ENCODE data around the gene CACNA1D.

Gene CACNA1D

DNA sequence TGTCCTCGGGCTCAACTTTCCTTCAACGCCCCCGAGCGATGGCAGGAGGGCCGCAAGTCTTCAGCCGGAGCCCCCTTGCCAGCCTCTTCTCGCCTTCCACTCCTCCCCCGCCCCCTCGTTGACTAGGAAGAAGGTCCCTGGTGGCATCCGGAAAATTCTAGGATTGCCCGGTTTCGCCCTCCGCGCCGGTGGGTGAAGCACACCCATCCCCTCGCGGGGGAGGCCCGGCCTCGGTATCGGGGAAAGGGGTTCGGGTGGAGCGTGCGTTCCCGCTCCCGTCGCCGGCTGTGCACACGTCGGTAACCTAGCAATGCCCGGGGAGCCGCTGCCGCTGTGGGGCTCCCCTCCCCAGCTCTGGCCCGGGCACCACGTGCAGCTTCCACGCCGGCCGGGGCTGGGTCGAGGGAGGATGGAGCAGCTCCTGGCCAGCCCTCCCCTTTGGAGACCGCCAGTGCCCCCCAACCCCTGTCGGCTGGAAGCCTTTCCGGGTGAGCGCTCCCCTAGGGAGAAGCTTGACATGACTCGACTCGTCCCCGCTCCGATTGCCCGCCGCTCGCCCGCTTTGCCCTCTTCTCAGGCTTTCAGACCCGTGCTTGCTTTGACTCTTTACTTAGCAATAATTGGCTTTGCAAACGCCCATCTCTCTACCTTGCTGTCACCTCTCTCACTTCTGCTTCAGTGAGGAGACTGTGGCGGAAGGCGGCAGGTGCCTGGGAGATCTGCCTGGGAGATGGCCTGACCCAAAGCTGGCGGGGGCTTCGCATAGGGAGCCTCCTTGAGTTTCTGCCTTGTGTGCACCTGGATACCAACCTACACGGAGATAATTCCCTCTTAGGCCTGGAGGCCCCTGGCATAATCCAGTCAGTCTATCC is 1.3 kb downstream of the CACNA1D start:
- DNase-seq: no peak

DNA sequence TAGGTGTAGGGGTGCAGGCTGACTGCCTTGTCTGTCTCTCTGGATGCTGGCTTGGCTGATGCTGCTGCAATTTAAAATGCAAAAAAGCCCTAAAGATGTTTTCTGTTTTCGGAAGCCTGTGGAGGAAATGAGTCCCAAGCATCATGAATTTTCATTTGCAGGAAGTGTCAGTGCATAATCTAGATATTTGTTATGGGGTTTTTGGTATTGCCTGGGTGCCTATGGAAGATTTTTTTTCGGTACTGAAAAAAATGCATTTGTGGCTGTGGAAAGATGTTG is 1.9 kb downstream of the CACNA1D start:
- DNase-seq: no peak

DNA sequence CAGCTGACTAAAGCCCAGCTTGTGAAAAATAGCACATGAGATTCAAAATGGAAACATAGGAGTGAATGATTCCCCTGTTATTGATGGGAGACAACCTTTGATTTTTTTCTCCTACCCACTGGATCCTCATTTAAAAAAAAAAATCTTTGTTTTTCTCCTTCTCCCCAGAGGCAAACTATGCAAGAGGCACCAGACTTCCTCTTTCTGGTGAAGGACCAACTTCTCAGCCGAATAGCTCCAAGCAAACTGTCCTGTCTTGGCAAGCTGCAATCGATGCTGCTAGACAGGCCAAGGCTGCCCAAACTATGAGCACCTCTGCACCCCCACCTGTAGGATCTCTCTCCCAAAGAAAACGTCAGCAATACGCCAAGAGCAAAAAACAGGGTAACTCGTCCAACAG is 2.6 kb downstream of the CACNA1D start:
- no peak for DNase-seq

DNA sequence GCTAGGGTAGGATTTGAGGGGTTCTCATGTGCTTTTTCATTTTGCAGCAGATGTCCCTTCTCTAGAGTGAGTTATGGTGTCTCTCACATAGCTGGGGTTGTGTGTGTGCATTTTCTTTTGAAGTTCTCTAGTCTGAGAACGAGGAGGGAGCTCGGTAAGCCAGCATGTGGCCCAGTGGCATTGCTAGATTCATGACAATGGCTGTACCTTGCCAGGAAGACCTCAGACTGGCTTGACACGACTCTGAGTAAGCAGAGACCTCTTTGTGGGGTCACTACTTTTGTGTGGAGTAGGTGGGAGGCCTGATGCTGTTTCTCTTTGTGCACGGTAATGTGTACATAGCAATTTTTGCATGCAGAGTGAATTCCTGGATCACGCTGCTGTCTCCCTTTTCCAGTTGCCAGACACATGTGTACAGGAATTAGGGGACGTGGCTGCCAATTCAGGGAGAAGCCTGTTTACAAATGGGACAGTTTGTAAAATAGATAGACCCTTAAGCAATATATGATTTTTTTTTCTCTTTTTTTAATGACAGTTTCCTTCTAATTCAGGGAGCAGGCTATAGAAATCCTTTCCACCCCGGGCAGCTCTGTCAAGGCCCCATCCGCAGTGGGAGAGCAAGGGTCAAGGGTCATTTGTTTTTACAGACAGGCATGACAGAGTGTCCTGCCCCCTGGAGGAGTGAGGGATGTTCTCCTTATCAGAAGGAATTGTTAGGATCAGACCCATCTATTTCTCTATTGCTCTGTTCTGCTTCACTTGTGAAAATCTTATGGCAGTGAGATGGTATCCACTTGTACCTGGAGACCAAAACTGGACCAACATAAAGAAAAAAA is 4.6 kb downstream of the CACNA1D start:
- DNase-seq: no peak

DNA sequence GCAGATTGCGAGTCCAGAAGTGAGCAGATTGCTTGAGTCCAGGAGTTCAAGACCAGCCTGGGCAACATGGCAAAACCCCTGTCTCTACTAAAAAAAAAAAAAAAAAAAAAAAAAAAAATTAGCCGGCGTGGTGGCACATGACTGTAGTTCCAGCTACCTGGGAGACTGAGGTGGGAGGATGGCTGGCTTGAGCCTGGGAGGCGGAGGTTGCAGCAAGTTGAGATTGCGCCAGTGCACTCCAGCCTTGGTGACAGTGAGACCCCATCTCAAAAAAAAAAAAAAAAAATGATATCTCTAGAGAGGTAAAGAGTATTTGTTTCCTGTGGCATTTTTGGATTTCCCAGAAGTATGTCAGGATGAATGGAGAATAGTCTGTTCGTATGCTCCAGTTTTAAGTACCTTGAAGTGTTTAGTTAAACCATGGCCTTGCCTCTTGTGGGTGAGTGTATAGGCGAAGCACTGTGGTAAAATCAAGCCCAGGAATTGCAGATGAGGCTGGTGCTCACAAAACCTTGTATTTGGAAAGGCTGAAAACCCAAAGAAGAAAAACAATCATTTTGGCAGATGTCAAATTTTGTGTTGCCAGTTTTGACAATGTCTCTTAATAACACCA is 5.9 kb downstream of the CACNA1D start:
- no peak for DNase-seq

DNA sequence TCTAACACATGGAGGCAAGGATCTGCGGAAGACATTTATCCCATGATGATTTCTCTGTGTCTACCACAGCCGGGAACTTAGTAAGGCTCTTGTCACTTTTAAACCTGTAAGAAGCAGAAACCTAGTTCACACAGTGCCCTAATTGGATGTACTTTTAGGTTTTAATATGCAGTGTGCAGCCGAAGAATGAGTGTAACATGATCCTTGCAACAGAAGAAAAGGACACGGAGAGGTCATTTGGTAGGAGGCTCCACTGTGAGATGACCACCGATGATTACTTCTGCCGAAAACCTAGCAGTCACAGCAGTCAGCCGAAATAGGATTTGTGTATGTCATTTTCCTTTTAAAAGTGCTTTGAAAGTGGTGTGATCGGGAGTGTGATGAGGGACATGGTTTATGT is 6.8 kb downstream of the CACNA1D start:
- DNase-seq: no peak

DNA sequence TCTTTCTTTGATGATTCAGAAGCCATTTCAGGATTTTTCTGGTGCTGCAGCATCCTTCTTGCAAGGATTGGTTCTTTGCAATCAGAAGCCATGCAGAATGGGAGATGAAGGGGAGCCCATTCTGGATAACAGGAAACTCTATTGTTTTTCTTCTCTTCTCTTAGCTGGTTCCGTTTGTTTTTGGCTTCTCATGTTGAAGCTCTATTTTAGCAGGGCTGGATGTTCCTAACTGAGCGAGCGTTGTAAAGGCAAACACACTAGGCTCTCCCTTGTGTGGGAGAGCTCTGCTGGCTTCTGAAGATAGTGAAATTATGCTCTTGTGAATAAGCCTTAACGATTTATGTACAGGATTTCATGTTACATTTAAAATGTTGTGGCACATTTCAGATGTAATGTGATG is 8.3 kb downstream of the CACNA1D start:
- DNase-seq: no peak

DNA sequence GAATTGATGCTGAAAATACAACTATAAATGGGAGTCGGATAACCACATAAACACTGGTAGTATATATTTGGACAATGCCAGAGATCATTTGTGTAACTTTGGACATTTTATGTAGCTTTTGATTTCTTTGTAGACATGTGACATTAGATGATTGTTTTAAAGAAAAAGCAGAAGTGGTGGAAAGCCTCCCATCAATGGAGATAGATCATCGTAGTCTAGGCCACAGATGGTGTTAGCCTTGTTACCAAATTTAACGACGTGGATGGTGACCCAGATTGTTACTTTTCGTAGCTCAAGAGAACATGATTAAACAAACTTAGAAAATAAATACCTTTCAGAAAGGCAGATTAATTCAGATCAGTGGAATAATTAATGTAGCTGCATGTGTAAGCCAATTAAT is 8.8 kb downstream of the CACNA1D start:
- DNase-seq: no peak

DNA sequence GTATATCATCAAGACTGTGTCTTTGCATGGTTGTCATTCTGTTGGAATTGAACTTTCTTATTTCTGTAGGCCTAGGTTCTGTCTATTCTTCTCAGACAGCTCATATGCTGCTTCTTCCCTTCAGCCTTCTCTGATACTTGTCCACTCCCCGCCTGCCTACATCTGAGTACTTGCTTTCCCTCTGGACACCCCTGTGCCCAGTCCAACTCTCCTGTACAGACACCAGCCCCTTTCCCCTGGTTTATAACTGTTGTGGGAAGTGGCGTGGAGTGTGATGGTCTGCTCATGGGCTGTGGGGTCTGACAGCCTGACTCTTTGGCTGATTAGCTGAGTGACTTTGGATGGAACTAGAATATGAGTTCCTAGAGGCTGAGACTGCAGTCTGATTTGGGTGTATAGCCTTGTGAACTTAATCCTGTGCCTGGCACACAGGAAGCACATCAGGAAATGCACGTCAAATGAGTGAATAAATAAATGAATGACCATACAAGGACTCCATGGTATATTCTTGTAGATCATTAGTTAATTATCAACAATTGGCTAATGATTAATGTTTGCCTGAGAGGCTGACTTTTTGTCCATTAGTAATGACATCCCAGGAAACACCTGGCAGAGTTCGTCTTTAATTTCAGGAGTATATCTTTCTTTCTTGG is 11.8 kb downstream of the CACNA1D start:
- no peak for DNase-seq

DNA sequence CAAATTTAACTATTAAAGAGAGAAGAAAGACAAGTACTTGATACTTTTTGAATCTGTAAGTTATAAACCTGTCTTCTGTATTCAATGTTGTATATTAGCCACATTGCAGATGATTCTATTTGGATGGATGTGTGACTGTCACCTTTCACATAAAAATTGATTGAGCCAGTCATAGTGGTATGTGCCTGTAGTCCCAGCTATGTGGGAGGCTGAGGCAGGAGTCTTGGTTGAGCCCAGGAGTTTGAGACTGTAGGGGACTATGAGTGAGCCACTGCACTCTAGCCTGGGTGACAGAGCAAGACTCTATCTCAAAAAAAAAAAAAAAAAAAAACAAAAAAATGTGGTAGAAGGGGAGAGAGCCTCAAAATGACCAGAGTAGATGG is 12.3 kb downstream of the CACNA1D start:
- DNase-seq: no peak

DNA sequence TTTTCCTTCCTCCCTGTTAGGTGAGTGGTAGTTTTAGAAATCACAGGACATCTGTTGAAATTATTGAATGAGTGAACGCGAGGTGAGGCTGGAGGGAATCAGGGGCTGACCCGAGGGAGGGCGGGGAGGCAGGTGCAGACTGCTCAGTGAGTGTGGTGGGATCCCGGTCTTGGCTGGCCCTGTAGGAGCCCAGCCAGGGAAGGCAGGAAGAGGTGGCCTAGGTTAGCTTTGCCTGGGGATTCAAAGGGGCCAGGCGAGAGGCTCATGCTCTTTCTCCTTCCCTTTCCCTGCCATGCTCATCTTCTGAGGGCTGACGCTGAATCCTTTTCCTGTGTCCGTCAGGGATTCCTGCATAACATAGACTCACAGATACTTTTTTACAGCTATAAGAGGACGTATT is 15.1 kb downstream of the CACNA1D start:
- no peak for DNase-seq

DNA sequence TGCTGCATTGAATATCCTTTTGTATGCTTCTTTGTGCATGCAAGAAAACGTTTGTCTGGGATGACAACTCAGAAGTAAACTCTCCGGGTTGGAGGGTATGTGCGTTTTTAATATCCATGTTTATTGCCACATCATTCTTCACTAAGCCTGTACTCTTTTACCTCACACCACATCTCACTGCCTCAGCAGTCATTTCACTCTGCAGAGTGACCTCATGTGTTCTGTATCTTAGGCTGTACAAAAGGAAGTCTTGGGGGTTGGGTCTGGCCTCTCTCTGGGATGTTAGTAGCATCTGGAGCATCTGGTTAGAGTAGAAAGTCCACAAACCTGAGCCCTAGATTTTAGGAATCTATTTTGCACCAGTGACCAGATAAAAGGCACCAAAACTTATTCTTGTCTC is 16.1 kb downstream of the CACNA1D start:
- no peak for DNase-seq

DNA sequence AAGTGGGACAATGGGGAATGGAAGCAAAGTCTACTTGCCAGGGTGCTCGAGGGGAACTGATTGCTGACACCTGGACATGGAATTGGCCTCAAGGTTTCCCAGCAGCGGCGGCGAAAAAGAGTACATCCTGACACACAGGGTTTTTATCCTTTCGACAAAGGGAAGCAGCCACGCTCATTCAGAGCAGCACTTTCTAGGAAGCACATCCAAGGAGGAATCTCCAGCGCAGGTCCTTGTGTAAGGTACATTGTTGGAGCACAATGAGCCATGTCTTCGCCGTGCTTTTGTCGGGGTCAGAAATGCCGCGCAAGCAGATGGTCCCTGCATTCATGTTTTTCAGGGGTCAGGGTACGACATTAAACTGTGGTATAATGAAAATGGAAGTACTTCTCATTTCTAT is 16.8 kb downstream of the CACNA1D start:
- DNase-seq: no peak

DNA sequence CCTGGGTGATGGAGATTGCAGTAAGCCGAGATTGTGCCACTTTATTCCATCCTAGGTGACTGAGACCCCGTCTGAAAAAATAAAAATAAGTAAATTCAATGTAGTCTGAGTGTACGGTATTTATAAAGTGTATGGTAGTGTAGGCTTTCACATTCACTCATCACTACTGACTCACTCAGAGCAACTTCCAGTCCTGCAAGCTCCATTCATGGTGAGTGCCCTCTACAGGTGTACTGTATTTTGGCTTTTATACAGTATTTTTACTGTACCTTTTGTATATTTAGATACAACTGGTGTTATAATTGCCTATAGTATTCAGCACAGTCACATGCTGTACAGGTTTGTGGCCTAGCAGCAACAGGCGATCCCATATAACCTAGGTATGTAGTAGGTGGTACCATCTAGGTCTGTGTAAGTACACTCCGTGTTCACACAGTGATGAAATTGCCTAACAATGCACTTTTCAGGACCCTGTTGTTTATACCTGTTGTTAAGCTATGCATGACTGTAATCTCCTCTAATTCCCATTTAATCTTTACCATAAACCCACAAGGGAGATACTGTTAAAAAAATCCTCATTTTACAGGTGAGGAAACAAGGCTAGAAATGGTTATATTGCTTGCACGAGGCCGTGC is 19.3 kb downstream of the CACNA1D start:
- no peak for DNase-seq

DNA sequence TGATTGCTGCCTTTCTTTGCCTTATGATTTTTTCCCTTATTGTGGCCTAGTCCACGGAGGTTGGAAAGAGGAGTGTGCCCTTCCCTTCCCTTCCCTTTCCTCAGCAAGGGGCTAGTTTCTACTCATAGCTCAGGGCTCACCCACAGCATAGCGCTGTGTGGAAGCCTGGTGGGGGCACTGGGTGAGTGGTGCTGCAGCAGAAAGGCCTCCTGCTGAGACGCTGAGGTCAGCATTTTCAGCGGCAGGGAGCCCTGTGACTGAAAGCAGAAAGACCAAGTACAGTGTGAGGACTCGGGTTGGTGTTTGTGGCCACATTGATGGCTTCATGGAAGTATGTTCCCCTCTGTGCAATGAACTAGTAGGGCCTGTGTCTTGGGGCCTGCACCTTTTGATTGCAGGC is 21.9 kb downstream of the CACNA1D start:
- no peak for DNase-seq

DNA sequence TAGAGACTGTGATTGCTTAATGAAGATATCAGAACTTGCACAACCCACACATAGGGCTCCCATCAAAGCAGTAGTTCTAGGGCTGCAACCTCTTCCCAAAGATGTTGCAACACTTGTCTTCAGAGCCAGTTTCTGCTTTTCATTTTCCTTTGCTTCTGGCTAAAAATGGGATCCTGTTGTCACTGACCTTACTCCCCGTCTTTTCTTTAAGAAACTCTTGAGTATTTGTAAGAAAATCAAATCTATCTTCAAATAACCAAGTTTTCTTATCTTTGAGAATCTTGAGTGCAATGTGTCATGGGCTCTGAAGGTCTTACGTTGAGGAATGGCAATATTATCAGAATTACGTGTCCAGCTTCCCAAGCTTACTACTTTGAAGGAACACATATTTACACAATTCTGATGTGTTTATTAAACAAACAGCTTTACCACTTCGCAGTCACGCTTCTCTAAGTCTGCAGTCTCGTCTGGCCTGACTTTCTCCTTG is 24.1 kb downstream of the CACNA1D start:
- DNase-seq: no peak

DNA sequence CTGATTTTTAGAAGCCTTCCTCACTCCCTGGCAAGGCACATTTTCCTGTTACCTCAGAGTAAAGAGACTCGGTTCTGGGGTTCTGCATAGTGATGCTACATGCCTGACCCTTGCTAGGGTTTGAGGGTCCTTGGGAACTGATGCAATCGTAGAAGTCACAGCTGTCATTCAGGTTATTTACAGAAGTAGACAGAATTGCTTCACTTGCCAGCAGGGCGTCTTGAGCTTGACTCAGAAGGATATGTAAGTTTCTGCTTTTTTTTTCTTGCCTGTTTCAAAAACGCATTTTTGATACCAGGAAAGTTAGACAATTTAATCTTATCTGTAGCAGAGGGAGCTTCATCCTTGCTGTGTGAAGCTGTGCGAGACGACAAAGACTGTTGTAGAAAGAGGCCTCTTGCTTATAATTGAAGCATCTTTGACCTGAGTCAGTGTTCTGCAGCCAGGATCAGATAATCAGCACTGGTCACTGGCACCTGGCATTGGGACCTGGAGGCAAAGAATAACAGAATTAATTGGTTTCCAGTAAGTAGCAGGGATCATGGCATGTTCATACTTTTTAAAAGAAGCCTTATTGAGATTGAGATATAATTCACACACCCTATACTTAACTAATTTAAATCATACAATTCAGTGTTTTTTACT is 24.8 kb downstream of the CACNA1D start:
- no peak for DNase-seq

DNA sequence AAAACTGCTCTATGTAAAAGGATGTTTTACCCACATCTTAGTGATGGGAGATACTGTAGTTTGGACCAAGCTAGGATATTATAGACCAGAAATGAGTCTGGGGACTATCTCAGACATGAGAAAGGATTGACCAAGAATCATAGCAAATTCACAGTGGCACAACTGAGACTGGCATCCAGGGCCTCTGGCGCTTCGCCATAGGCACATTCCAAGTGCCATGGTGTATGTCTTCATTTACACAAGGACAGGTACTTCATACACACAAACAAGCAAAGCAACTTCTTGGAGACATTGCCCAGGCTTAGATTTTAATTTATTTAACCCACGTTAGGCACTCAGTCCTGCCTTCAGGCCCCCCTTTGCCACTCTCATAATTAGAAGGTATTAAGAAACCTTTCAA is 28.9 kb downstream of the CACNA1D start:
- no peak for DNase-seq

DNA sequence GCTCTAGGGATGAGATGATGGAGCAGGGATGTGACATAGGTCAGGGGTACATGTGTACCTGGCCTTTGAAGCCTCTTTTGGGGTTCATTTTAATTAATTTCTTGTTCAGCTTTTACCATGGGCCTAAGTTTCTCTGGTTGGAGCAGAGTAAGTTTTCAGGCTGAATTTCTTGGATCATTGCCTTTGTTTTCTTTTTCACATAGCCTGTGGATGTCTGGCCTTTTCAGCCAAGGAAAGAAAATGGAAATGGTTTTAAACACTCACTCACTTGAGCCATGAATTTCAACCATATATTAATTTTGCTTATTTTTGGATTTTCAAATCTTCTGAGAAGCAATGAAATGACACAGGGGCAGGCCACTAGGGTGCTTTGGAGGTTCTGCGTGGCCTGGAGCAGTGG is 30.2 kb downstream of the CACNA1D start:
- no peak for DNase-seq

DNA sequence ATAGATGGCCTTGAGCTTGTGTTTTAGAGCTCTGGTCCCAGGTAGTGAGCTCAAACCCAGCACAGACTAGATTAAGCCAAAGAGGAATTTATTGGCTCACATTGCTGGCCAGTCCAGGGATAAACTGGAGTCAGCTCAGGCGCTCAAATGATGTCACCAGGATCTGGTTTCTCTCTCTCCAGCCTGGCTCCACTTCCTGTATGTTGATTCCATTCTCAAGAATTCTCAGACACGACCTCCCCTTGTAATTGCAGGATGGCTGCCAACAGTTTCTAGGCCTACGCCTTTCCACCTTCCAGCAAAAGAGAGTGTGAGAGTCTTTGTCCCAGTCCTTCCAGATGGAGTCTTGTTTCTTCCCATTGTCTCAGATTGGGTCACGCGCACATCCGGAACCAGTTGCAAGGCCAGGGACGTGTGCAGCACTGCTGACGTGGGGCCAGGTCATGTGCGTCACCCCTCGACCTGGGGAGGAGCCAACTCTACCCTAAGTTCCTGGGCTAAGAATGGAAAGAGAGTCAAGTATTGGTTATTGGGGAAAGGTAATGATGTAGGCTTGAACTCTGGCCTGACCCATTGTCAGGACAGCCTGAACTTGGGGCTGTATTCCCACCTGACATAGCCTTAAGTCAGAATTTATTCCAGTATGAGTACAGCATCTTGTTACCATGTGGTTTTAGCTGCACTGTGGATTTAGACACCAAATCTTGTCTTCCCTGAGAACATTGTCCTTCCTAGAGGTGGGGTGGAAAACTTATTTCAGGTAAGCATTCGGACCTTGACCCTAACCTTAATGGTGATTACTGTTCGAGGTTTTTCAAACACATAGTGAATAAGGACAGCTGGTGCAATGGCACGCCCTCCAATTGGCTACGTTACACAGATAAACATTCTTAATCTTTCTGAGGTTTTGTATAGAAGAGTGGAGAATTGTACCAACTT is 31.6 kb downstream of the CACNA1D start:
- DNase-seq: no peak

DNA sequence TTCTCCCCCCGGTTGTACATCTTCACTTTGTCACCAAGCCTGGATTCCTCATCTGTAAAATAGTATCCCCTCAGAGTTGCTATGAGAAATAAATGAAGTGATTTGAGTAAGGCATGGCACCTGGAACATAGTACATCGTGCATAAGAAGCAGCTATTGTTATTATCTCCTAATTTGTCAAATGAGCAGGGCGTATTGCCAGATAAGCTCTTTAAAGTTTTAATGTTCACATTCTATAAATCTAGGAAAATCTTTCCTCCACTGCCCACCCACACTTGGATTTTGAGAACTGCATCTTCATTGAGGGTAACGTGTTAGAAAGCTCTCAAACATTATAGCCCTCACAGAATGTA is 32.3 kb downstream of the CACNA1D start:
- DNase-seq: no peak
